ENCODE data around the gene NFIC. TPM values are rescaled to one million over a fixed set of nuclear protein-coding genes. Genes with fewer than 3 reads are reported as not detected.
"Not testable (repeated sequence)": the region's sequence is repeated elsewhere in the genome, so short reads cannot be mapped to it uniquely, and the experiment has no call there.

Gene NFIC
- total and polyA plus RNA-seq, 2 of the 4 experiments (the other 2 are of a cell fraction) = 21.9 to 32.1 TPM

DNA sequence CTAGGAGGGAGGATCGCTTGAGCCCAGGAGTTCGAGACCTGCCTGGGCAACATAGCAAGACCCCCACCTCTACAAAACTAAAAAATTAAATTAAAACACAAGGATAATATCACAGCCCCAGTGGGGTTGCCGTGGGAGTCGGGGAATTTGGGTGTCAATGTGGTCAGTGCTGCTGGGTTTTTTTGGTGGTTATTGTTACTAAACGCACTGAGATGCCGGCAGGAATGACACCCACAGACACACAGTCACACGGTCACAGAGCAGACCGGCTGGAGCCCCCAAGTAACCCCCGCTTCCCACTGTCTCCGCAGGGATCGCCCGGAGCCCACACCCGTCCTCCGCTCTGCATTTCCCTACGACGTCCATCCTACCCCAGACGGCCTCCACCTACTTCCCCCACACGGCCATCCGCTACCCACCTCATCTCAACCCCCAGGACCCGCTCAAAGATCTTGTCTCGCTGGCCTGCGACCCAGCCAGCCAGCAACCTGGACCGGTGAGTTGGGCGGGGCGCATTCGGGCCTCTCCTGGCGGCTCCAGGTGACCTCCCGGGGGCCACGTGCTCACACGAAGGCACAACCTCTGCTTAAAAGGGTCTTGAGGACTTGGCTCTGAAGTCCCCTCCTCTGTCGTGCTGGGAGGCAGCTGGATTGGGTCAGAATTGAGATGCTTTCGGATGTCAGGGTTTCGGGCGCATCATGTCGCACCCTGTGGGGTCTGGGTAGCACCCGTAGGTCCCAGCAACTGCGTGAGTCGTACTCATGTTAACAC lies 86.0 kb downstream of the NFIC start:
- Histone ChIP-seq H4K91ac (ENCODE audit: insufficient read depth, low read depth, low read length) (peak overlapping the region; percentile 23; the same call in 1 of the 2 replicates), H3K4me1 (ENCODE audit: control insufficient read depth, insufficient read depth, low read length) (peaks cover 6% of the 10 kb centered on the region), H4K8ac (ENCODE audit: low read depth in 2 of 2, low read length in 2 of 2) (peak overlapping the region in 1 of 2 experiments; percentile 67; a peak in 2 of 4 replicates), H3K27ac (ENCODE audit: insufficient read depth, low read length) (peak overlapping the region; percentile 32), H3K56ac (ENCODE audit: extremely low read depth, insufficient read depth, low read length) (no peak overlapping the region), H3K4me3 (ENCODE audit: insufficient read depth, low read depth, low read length) (no peak overlapping the region), H3K27me3 (ENCODE audit: control insufficient read depth, insufficient read depth, low read length) (no peaks in the 10 kb centered on the region), H2BK5ac (ENCODE audit: low read depth, low read length, poor library complexity, severe bottlenecking) (peak overlapping the region; percentile 7), H2AFZ (replicated peaks; ENCODE audit: low read length, poor library complexity) (no peak overlapping the region), H2BK120ac (ENCODE audit: low read depth, low read length) (peak overlapping the region; percentile 27), H2BK20ac (ENCODE audit: low read depth, low read length) (peak overlapping the region; percentile 18; the same call in 1 of the 2 replicates), H3K9me1 (ENCODE audit: insufficient read depth, low read length) (peaks cover 9% of the 10 kb centered on the region), H3K79me1 (ENCODE audit: low read depth in 1 of 2, low read length in 2 of 2) (peaks cover 30 to 68% of the 10 kb centered on the region in 2 experiments), H4K5ac (ENCODE audit: low read depth, low read length) (no peak overlapping the region), H3K18ac (ENCODE audit: low read depth, low read length) (no peak overlapping the region), H3K9ac (ENCODE audit: low read depth, low read length) (no peak overlapping the region), H3K4ac (ENCODE audit: low read depth, low read length) (peak overlapping the region; percentile 65), H3K36me3 (ENCODE audit: control insufficient read depth, insufficient read depth, low read length) (peaks cover 64% of the 10 kb centered on the region), H4K20me1 (ENCODE audit: insufficient read depth, low read length) (peaks cover 40% of the 10 kb centered on the region), H3K23ac (ENCODE audit: low read depth, low read length) (peak overlapping the region; percentile 51; the same call in 1 of the 2 replicates), H2AK5ac (ENCODE audit: low read depth, low read length) (peak overlapping the region; percentile 99), H2BK15ac (ENCODE audit: low read depth, low read length) (peak overlapping the region; percentile 53; the same call in 2 of the 3 replicates), H3K14ac (replicated peaks; ENCODE audit: low read depth, low read length) (peak overlapping the region; percentile 34), H3K4me2 (ENCODE audit: low read depth, low read length) (no peak overlapping the region), H2AK9ac (replicated peaks; ENCODE audit: low read depth, low read length, poor library complexity) (peak overlapping the region; percentile 65), H3K9me3 (ENCODE audit: control insufficient read depth, insufficient read depth, low read length) (no peaks in the 10 kb centered on the region)
- no peak for ATAC-seq (ENCODE audit: low read depth)
- DNase-seq = no peak
- no peak for TF ChIP-seq MAZ (IDR thresholded peaks at IDR 0.05; ENCODE audit: borderline replicate concordance, low read depth, low read length)
- TF ChIP-seq RFX5 (IDR thresholded peaks at IDR 0.05; ENCODE audit: low read depth, low read length) = no peak
- TF ChIP-seq, protein P1, sequence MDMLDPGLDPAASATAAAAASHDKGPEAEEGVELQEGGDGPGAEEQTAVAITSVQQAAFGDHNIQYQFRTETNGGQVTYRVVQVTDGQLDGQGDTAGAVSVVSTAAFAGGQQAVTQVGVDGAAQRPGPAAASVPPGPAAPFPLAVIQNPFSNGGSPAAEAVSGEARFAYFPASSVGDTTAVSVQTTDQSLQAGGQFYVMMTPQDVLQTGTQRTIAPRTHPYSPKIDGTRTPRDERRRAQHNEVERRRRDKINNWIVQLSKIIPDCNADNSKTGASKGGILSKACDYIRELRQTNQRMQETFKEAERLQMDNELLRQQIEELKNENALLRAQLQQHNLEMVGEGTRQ (IDR thresholded peaks at IDR 0.05; ENCODE audit: low read depth, low read length) = no peak
- intact Hi-C loops (cut with micrococcal nuclease) = no loop called here
- WGBS, 2 experiments (ENCODE audit: extremely low coverage in 2 of 2, insufficient read length in 1 of 2) = 90% methylated on average over 17 of the region's 38 CpGs; no CpG with 5 or more reads in 1 of the 2 experiments
- BruUV-seq (replicated peaks) = no TSS peak
- dilution Hi-C loops (cut with HindIII; ENCODE audit: low sequenced_read_pairs, unreplicated experiment) = no loop called here
- CTCF ChIA-PET = no interaction called here
- in situ Hi-C loops (cut with MboI; ENCODE audit: low sequenced_read_pairs) = no loop called here
- POLR2A ChIA-PET (ENCODE audit: unreplicated experiment) = no interaction called here

DNA sequence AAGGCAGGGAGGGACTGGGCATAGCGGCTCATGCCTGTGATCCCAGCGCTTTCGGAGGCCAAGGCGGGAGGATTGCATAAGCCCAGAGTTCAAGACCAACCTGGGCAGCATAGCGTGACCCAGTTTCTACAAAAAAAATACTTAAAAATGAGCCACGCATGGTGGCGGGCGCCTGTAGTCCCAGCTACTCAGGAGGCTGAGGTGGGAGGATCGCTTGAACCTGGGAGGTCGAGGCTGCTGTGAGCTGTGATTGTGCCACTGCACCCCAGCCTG lies 86.5 kb downstream of the NFIC start:
- Histone ChIP-seq H4K8ac (ENCODE audit: low read depth in 2 of 2, low read length in 2 of 2) (peak overlapping the region in 1 of 2 experiments; percentile 67; a peak in 2 of 4 replicates), H2BK120ac (ENCODE audit: low read depth, low read length) (peak overlapping the region; percentile 27; the same call in 1 of the 2 replicates), H3K79me1 (ENCODE audit: low read depth in 1 of 2, low read length in 2 of 2) (peaks cover 28 to 67% of the 10 kb centered on the region in 2 experiments), H2AK5ac (ENCODE audit: low read depth, low read length) (peak overlapping the region; percentile 99), H3K27ac (ENCODE audit: insufficient read depth, low read length) (peak overlapping the region; percentile 3; the same call in 1 of the 2 replicates), H3K36me3 (ENCODE audit: control insufficient read depth, insufficient read depth, low read length) (peaks cover 62% of the 10 kb centered on the region), H2BK5ac (ENCODE audit: low read depth, low read length, poor library complexity, severe bottlenecking) (peak overlapping the region; percentile 7), H3K14ac (replicated peaks; ENCODE audit: low read depth, low read length) (0 out of 2 replicates have a peak overlapping the region, but pooled peaks have one; percentile 5), H4K20me1 (ENCODE audit: insufficient read depth, low read length) (peaks cover 45% of the 10 kb centered on the region), H3K4ac (ENCODE audit: low read depth, low read length) (peak overlapping the region; percentile 65; the same call in 1 of the 2 replicates), H3K4me1 (ENCODE audit: control insufficient read depth, insufficient read depth, low read length) (peaks cover 11% of the 10 kb centered on the region)
- DNase-seq; H3K56ac ChIP-seq (ENCODE audit: extremely low read depth, insufficient read depth, low read length); H3K4me2 ChIP-seq (ENCODE audit: low read depth, low read length); H3K27me3 ChIP-seq (ENCODE audit: control insufficient read depth, insufficient read depth, low read length); H2BK20ac ChIP-seq (ENCODE audit: low read depth, low read length); H3K9me1 ChIP-seq (ENCODE audit: insufficient read depth, low read length); H3K9ac ChIP-seq (ENCODE audit: low read depth, low read length); ATAC-seq (ENCODE audit: low read depth); H3K9me3 ChIP-seq (ENCODE audit: control insufficient read depth, insufficient read depth, low read length); dilution Hi-C loops (cut with HindIII; ENCODE audit: low sequenced_read_pairs, unreplicated experiment); BruUV-seq (replicated peaks); H2BK15ac ChIP-seq (ENCODE audit: low read depth, low read length); CTCF ChIA-PET; intact Hi-C loops (cut with micrococcal nuclease); POLR2A ChIA-PET (ENCODE audit: unreplicated experiment); H4K91ac ChIP-seq (ENCODE audit: insufficient read depth, low read depth, low read length); H3K4me3 ChIP-seq (ENCODE audit: insufficient read depth, low read depth, low read length); H2AK9ac ChIP-seq (replicated peaks; ENCODE audit: low read depth, low read length, poor library complexity); H3K23ac ChIP-seq (ENCODE audit: low read depth, low read length); H3K18ac ChIP-seq (ENCODE audit: low read depth, low read length); H2AFZ ChIP-seq (replicated peaks; ENCODE audit: low read length, poor library complexity); in situ Hi-C loops (cut with MboI; ENCODE audit: low sequenced_read_pairs); H4K5ac ChIP-seq (ENCODE audit: low read depth, low read length): not testable (repeated sequence)
- no CpG with 5 or more reads among the region's 10 CpGs for WGBS, 2 experiments (ENCODE audit: extremely low coverage in 2 of 2, insufficient read length in 1 of 2)
